Measurements from ENCODE around the gene TOMM40L.

TOMM40L gene

GRCh38 chr1:161185732-161186311, 40.0 kb upstream of the TOMM40L start:
- Histone ChIP-seq H2AFZ (ENCODE audit: low read depth) (peak overlapping the region; percentile 72), H3K9ac (peak overlapping the region; percentile 5; the same call in 1 of the 2 replicates), H3K4me2 (peak overlapping the region; percentile 59), H3K27me3 (ENCODE audit: insufficient read depth, low read depth) (no peaks in the 10 kb centered on the region), H3K4me1 (ENCODE audit: low read depth, poor library complexity, severe bottlenecking) (peaks cover 66% of the 10 kb centered on the region), H4K20me1 (ENCODE audit: insufficient read depth) (no peaks in the 10 kb centered on the region), H3K27ac (peak overlapping the region; percentile 62), H3K36me3 (ENCODE audit: insufficient read depth) (no peaks in the 10 kb centered on the region), H3K4me3 (IDR thresholded peaks at IDR 0.05; ENCODE audit: insufficient read depth, low read depth, low read length) (peak overlapping the region; percentile 72), H3K79me2 (ENCODE audit: insufficient read depth, low read depth) (no peaks in the 10 kb centered on the region)
- no peak for TF ChIP-seq CTCF (conservative IDR thresholded peaks at IDR 0.05; ENCODE audit: low read depth, low read length)

- Histone ChIP-seq H3K4me3 (IDR thresholded peaks at IDR 0.05; ENCODE audit: insufficient read depth, low read depth, low read length) (no peak overlapping the region), H3K9ac (no peak overlapping the region), H3K79me2 (ENCODE audit: insufficient read depth, low read depth) (no peaks in the 10 kb centered on the region), H3K36me3 (ENCODE audit: insufficient read depth) (no peaks in the 10 kb centered on the region), H4K20me1 (ENCODE audit: insufficient read depth) (no peaks in the 10 kb centered on the region), H3K4me1 (ENCODE audit: low read depth, poor library complexity, severe bottlenecking) (peaks cover 57% of the 10 kb centered on the region), H3K27ac (no peak overlapping the region), H2AFZ (ENCODE audit: low read depth) (no peak overlapping the region), H3K4me2 (no peak overlapping the region), H3K27me3 (ENCODE audit: insufficient read depth, low read depth) (no peaks in the 10 kb centered on the region)
- no peak for TF ChIP-seq CTCF (conservative IDR thresholded peaks at IDR 0.05; ENCODE audit: low read depth, low read length)
Measured at GRCh38 chr1:161187311-161187710, 38.5 kb upstream of the TOMM40L start.

GRCh38 chr1:161188381-161188780, 37.5 kb upstream of the TOMM40L start:
- H3K36me3 ChIP-seq (ENCODE audit: insufficient read depth): no peaks in the 10 kb centered on the region
- H4K20me1 ChIP-seq (ENCODE audit: insufficient read depth): no peaks in the 10 kb centered on the region
- TF ChIP-seq CTCF (conservative IDR thresholded peaks at IDR 0.05; ENCODE audit: low read depth, low read length): no peak
- H3K27me3 ChIP-seq (ENCODE audit: insufficient read depth, low read depth): no peaks in the 10 kb centered on the region
- no peak overlapping the region for H3K4me3 ChIP-seq (IDR thresholded peaks at IDR 0.05; ENCODE audit: insufficient read depth, low read depth, low read length)
- no peak overlapping the region for H3K27ac ChIP-seq
- no peaks in the 10 kb centered on the region for H3K79me2 ChIP-seq (ENCODE audit: insufficient read depth, low read depth)
- H3K9ac ChIP-seq: no peak overlapping the region
- no peak overlapping the region for H2AFZ ChIP-seq (ENCODE audit: low read depth)
- H3K4me1 ChIP-seq (ENCODE audit: low read depth, poor library complexity, severe bottlenecking): peaks cover 54% of the 10 kb centered on the region
- no peak overlapping the region for H3K4me2 ChIP-seq

- TF ChIP-seq CTCF (conservative IDR thresholded peaks at IDR 0.05; ENCODE audit: low read depth, low read length): no peak; the same call in 1 of the 2 replicates
- Histone ChIP-seq H4K20me1 (ENCODE audit: insufficient read depth) (no peaks in the 10 kb centered on the region), H3K9ac (no peak overlapping the region), H2AFZ (ENCODE audit: low read depth) (no peak overlapping the region), H3K36me3 (ENCODE audit: insufficient read depth) (no peaks in the 10 kb centered on the region), H3K4me3 (IDR thresholded peaks at IDR 0.05; ENCODE audit: insufficient read depth, low read depth, low read length) (no peak overlapping the region), H3K4me2 (no peak overlapping the region), H3K79me2 (ENCODE audit: insufficient read depth, low read depth) (no peaks in the 10 kb centered on the region), H3K27ac (no peak overlapping the region), H3K27me3 (ENCODE audit: insufficient read depth, low read depth) (no peaks in the 10 kb centered on the region), H3K4me1 (ENCODE audit: low read depth, poor library complexity, severe bottlenecking) (peaks cover 47% of the 10 kb centered on the region)
Measured at GRCh38 chr1:161189036-161189435, 36.8 kb upstream of the TOMM40L start.

All from KMS-11 (cell line).